HL-60 (cell line): ENCODE data around the gene PLPPR5.

Experiments used
- POLR2AphosphoS5 ChIP-seq: IDR thresholded peaks from 2 replicates; pipeline ENCODE4 v1.6.1; 2012; ENCODE audit warnings: low read depth
- SPI1 ChIP-seq: IDR thresholded peaks from 2 replicates; pipeline ENCODE4 v1.6.1; 2012; ENCODE audit warnings: low read depth, mild to moderate bottlenecking, borderline replicate concordance
- TF ChIP-seq, protein P1 (sequence below): IDR thresholded peaks from one replicate; pipeline ENCODE4 v1.5.1; 2011; ENCODE audit warnings: low read length, control low read depth, inconsistent platforms; ENCODE audit not compliant: insufficient read depth
- TF ChIP-seq, protein P2 (sequence below): IDR thresholded peaks from 2 replicates; pipeline ENCODE4 v1.6.1; 2012; ENCODE audit warnings: low read depth; ENCODE audit not compliant: insufficient replicate concordance

DNA sequence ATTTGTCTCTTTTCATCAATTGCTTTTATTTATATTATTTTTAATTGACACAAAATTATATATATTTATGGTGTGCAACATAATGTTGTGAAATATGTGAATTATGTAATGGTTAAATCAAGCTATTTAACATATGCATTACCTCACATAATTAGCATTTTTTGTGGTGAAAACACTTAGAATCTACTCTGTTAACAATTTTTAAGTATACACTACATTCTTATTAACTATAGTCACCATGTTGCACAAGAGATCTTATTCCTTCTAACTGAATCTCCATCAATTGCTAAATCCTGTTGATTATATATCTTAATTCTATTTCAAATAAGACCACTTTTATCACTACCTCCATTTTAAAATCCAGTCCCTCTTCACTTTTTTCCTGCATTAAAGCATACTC, 42.5 kb downstream of the PLPPR5 start:
- TF ChIP-seq, protein P1, sequence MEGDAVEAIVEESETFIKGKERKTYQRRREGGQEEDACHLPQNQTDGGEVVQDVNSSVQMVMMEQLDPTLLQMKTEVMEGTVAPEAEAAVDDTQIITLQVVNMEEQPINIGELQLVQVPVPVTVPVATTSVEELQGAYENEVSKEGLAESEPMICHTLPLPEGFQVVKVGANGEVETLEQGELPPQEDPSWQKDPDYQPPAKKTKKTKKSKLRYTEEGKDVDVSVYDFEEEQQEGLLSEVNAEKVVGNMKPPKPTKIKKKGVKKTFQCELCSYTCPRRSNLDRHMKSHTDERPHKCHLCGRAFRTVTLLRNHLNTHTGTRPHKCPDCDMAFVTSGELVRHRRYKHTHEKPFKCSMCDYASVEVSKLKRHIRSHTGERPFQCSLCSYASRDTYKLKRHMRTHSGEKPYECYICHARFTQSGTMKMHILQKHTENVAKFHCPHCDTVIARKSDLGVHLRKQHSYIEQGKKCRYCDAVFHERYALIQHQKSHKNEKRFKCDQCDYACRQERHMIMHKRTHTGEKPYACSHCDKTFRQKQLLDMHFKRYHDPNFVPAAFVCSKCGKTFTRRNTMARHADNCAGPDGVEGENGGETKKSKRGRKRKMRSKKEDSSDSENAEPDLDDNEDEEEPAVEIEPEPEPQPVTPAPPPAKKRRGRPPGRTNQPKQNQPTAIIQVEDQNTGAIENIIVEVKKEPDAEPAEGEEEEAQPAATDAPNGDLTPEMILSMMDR = no peak
- TF ChIP-seq SPI1 (no peak), POLR2AphosphoS5 (no peak)
- TF ChIP-seq, protein P2, sequence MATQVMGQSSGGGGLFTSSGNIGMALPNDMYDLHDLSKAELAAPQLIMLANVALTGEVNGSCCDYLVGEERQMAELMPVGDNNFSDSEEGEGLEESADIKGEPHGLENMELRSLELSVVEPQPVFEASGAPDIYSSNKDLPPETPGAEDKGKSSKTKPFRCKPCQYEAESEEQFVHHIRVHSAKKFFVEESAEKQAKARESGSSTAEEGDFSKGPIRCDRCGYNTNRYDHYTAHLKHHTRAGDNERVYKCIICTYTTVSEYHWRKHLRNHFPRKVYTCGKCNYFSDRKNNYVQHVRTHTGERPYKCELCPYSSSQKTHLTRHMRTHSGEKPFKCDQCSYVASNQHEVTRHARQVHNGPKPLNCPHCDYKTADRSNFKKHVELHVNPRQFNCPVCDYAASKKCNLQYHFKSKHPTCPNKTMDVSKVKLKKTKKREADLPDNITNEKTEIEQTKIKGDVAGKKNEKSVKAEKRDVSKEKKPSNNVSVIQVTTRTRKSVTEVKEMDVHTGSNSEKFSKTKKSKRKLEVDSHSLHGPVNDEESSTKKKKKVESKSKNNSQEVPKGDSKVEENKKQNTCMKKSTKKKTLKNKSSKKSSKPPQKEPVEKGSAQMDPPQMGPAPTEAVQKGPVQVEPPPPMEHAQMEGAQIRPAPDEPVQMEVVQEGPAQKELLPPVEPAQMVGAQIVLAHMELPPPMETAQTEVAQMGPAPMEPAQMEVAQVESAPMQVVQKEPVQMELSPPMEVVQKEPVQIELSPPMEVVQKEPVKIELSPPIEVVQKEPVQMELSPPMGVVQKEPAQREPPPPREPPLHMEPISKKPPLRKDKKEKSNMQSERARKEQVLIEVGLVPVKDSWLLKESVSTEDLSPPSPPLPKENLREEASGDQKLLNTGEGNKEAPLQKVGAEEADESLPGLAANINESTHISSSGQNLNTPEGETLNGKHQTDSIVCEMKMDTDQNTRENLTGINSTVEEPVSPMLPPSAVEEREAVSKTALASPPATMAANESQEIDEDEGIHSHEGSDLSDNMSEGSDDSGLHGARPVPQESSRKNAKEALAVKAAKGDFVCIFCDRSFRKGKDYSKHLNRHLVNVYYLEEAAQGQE = no peak
